HepG2 (cell line): ENCODE results near the gene FNDC4. TPM values are rescaled to one million over a fixed set of nuclear protein-coding genes. Genes with fewer than 3 reads are reported as not detected.

Experiments used
- GTF2F1 ChIP-seq: fragments of 150-350 bp; IDR thresholded peaks from 2 replicates; pipeline ENCODE4 v1.6.1; 2014; ENCODE audit warnings: low read length
- NRL ChIP-seq: sonication (generic); formaldehyde crosslinking; IDR thresholded peaks from 2 replicates; pipeline ENCODE4 v1.5.0; 2020; ENCODE audit warnings: missing genetic modification reagents, mild to moderate bottlenecking, moderate library complexity, borderline replicate concordance
- POLR2A ChIP-seq, 2 experiments: IDR thresholded peaks; 2 replicates each; pipeline ENCODE4 v1.6.1; 2011; ENCODE audit warnings: low read depth in 2 of 2, low read length in 2 of 2, mild to moderate bottlenecking in 1 of 2, moderate library complexity in 1 of 2; ENCODE audit not compliant: insufficient read depth in 1 of 2
- RERE ChIP-seq: IDR thresholded peaks from 2 replicates; pipeline ENCODE4 v1.6.1; 2016; ENCODE audit warnings: low read depth, missing genetic modification reagents, missing compliant biosample characterization
- SALL1 ChIP-seq: sonication (generic); formaldehyde crosslinking; IDR thresholded peaks from 2 replicates; pipeline ENCODE4 v1.8.0; 2022; ENCODE audit warnings: mild to moderate bottlenecking, missing genetic modification reagents
- SNAPC4 ChIP-seq: sonication (generic); formaldehyde crosslinking; IDR thresholded peaks from 2 replicates; pipeline ENCODE4 v1.4.0; 2020; ENCODE audit warnings: mild to moderate bottlenecking, missing genetic modification reagents
- SP140L ChIP-seq: sonication (generic); formaldehyde crosslinking; IDR thresholded peaks from 2 replicates; pipeline ENCODE4 v1.4.0; 2020; ENCODE audit warnings: missing genetic modification reagents, borderline replicate concordance
- ZBTB42 ChIP-seq: sonication (generic); formaldehyde crosslinking; IDR thresholded peaks from 2 replicates; pipeline ENCODE4 v1.5.0; 2020; ENCODE audit warnings: mild to moderate bottlenecking, missing genetic modification reagents
- ZNF138 ChIP-seq: sonication (generic); formaldehyde crosslinking; IDR thresholded peaks from 2 replicates; pipeline ENCODE4 v1.5.0; 2020; ENCODE audit warnings: mild to moderate bottlenecking, low read depth, missing genetic modification reagents
- ZNF292 ChIP-seq: sonication (generic); formaldehyde crosslinking; IDR thresholded peaks from 2 replicates; pipeline ENCODE4 v1.8.1; 2022; ENCODE audit warnings: mild to moderate bottlenecking, low read depth, missing genetic modification reagents, borderline replicate concordance
- ZNF512B ChIP-seq: sonication (generic); formaldehyde crosslinking; IDR thresholded peaks from 2 replicates; pipeline ENCODE4 v1.5.1; 2020; ENCODE audit warnings: missing genetic modification reagents, mild to moderate bottlenecking, borderline replicate concordance
- ZNF644 ChIP-seq: IDR thresholded peaks from 2 replicates; pipeline ENCODE4 v1.6.1; 2016; ENCODE audit warnings: low read depth
- polyA plus RNA-seq, 8 experiments: library from polyadenylated mRNA; depleted of rRNA in 3 of 8; stranded (reverse) in 7 of 8; unstranded in 1 of 8; fragments of >200 nt; fragmentation: Illumina TruSeq in 4 of 8; extraction: Trizol in 4 of 8; gene quantifications; 2 replicates each; pipeline versions ENCODE4 v1.2.1 to v1.2.3, GENCODE V29; 2011 to 2016; ENCODE audit warnings: low read depth in 4 of 8, missing spikeins in 1 of 8, mixed read lengths in 1 of 8; ENCODE audit not compliant: insufficient read depth in 1 of 8
- total RNA-seq, 5 experiments: library from RNA; depleted of rRNA; stranded (reverse); fragments of >200 nt; fragmentation: Illumina TruSeq; extraction: Trizol; gene quantifications; 2 replicates each; pipeline ENCODE4 v1.2.3, GENCODE V29; 2016; ENCODE audit warnings: low read depth in 1 of 5
- TF ChIP-seq, protein P1 (sequence below): IDR thresholded peaks from 2 replicates; pipeline ENCODE4 v1.6.1; 2016; ENCODE audit warnings: control low read depth

FNDC4 gene
- total and polyA plus RNA-seq, 2 of the 13 experiments (the other 11 are each of a cell fraction or from before 2014, with no cell fraction given): 9.0 to 17.4 TPM

GRCh38 chr2:27496357-27497287, 1.6 kb upstream of the FNDC4 start, which contains the start of gene GCKR (continued):
- TF ChIP-seq ZNF512B: no peak
- TF ChIP-seq SNAPC4 (CRISPR knock-in tag): peak; percentile 37; the same call in 1 of the 2 replicates
- no peak for TF ChIP-seq GTF2F1
- no peak for TF ChIP-seq ZBTB42 (CRISPR knock-in tag)
- TF ChIP-seq ZNF138 (CRISPR knock-in tag): peak; percentile 18; the same call in 1 of the 2 replicates
- peak; percentile 74 for TF ChIP-seq ZNF644 (CRISPR knock-in tag)
- peak; percentile 94 for TF ChIP-seq SALL1
- no peak for TF ChIP-seq RERE
- peak; percentile 96 for TF ChIP-seq ZNF292
- no peak; the same call in 1 of the 2 replicates for TF ChIP-seq NRL (CRISPR knock-in tag)
- TF ChIP-seq POLR2A (IDR thresholded peaks at IDR 0.05; ENCODE audit: insufficient read depth in 1 of 2, low read depth in 2 of 2, low read length in 2 of 2): peak; percentile 75 to 90
- TF ChIP-seq SP140L (CRISPR knock-in tag): no peak
- TF ChIP-seq, protein P1, sequence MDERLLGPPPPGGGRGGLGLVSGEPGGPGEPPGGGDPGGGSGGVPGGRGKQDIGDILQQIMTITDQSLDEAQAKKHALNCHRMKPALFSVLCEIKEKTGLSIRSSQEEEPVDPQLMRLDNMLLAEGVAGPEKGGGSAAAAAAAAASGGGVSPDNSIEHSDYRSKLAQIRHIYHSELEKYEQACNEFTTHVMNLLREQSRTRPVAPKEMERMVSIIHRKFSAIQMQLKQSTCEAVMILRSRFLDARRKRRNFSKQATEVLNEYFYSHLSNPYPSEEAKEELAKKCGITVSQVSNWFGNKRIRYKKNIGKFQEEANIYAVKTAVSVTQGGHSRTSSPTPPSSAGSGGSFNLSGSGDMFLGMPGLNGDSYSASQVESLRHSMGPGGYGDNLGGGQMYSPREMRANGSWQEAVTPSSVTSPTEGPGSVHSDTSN (CRISPR knock-in tag): no peak
